ENCODE measurements around the gene SOCS6. TPM values are rescaled to one million over a fixed set of nuclear protein-coding genes. Genes with fewer than 3 reads are reported as not detected.
"Not testable (repeated sequence)": the region's sequence is repeated elsewhere in the genome, so short reads cannot be mapped to it uniquely, and the experiment has no call there.

The SOCS6 gene
- total RNA-seq, result 10 to 100 TPM; 21.5 to 25.3 (median 23.6) TPM

GRCh38 chr18:70288851-70289328 lies at the start of gene SOCS6:
Gene SOCS6 (plus strand): TSS chr18:70289045. CDS start chr18:70324669, 35,624 bp downstream.
- Histone ChIP-seq H3K27me3 (no peaks in the 10 kb centered on the region), H3K36me3 (no peaks in the 10 kb centered on the region), H3K9me3 (no peaks in the 10 kb centered on the region), H3K27ac (peak within 1 kb of the TSS; percentile 57 to 93 (median 91)), H3K4me1 (peaks cover 8 to 46% (median 9%) of the 10 kb centered on the region in 3 donors), H3K4me3 (peak within 1 kb of the TSS; percentile 57 to 87)
- no CpG with 5 or more reads among the region's 77 CpGs for WGBS, 2 donors (ENCODE audit: low coverage in 1 of 2)
- peak; percentile 69 for ATAC-seq
- peak; percentile 67 to 72 for TF ChIP-seq POLR2A (IDR thresholded peaks at IDR 0.05)
- TF ChIP-seq POLR2AphosphoS5 (IDR thresholded peaks at IDR 0.05), result peak; percentile 36
- TF ChIP-seq EP300 (IDR thresholded peaks at IDR 0.05), result no peak
- no peak for TF ChIP-seq CTCF (IDR thresholded peaks at IDR 0.05)

- no peaks in the 10 kb centered on the region for H3K36me3 ChIP-seq
- no peaks in the 10 kb centered on the region for H3K27me3 ChIP-seq
- ATAC-seq, result no peak
- H3K4me3 ChIP-seq, result no peak overlapping the region
- TF ChIP-seq EP300 (IDR thresholded peaks at IDR 0.05), result no peak
- TF ChIP-seq CTCF (IDR thresholded peaks at IDR 0.05), result no peak
- TF ChIP-seq POLR2AphosphoS5 (IDR thresholded peaks at IDR 0.05), result no peak
- 69 to 75% methylated on average over 13 of the region's 13 CpGs for WGBS, 2 donors (ENCODE audit: low coverage in 1 of 2)
- H3K9me3 ChIP-seq, result no peaks in the 10 kb centered on the region
- peaks cover 0 to 11% (median 0%) of the 10 kb centered on the region in 3 donors for H3K4me1 ChIP-seq
- H3K27ac ChIP-seq, result no peak overlapping the region
These were observed 45.5 kb upstream of the SOCS6 start for GRCh38 chr18:70243131-70243929.

GRCh38 chr18:70246061-70246466 lies 42.8 kb upstream of the SOCS6 start:
- H3K9me3 ChIP-seq, result no peaks in the 10 kb centered on the region
- H3K36me3 ChIP-seq, result no peaks in the 10 kb centered on the region
- no peaks in the 10 kb centered on the region for H3K27me3 ChIP-seq
- H3K27ac ChIP-seq, result no peak overlapping the region
- H3K4me3 ChIP-seq, result no peak overlapping the region
- no peak for ATAC-seq
- WGBS, 2 donors (ENCODE audit: low coverage in 1 of 2), result 5 to 7% methylated on average over 4 of the region's 4 CpGs
- TF ChIP-seq CTCF (IDR thresholded peaks at IDR 0.05) (no peak), EP300 (IDR thresholded peaks at IDR 0.05) (no peak), POLR2AphosphoS5 (IDR thresholded peaks at IDR 0.05) (no peak), POLR2A (IDR thresholded peaks at IDR 0.05) (no peak)
- H3K4me1 ChIP-seq, result peaks cover 0 to 11% (median 0%) of the 10 kb centered on the region in 3 donors

GRCh38 chr18:70249118-70249517 lies 39.7 kb upstream of the SOCS6 start:
- Histone ChIP-seq H3K36me3 (no peaks in the 10 kb centered on the region), H3K27me3 (no peaks in the 10 kb centered on the region), H3K9me3 (no peaks in the 10 kb centered on the region), H3K4me3 (no peak overlapping the region), H3K27ac (no peak overlapping the region), H3K4me1 (peaks cover 0 to 11% (median 0%) of the 10 kb centered on the region in 3 donors)
- no peak for ATAC-seq
- TF ChIP-seq CTCF (IDR thresholded peaks at IDR 0.05) (no peak), EP300 (IDR thresholded peaks at IDR 0.05) (no peak), POLR2AphosphoS5 (IDR thresholded peaks at IDR 0.05) (no peak), POLR2A (IDR thresholded peaks at IDR 0.05) (no peak)
- WGBS, 2 donors (ENCODE audit: low coverage in 1 of 2), result 63 to 87% methylated on average over 4 of the region's 5 CpGs

- ATAC-seq, H3K4me3 ChIP-seq, H3K36me3 ChIP-seq, H3K9me3 ChIP-seq, H3K27ac ChIP-seq, H3K27me3 ChIP-seq: not testable (repeated sequence)
- 95 to 96% methylated on average over 8 to 17 of the region's 18 CpGs for WGBS, 2 donors (ENCODE audit: low coverage in 1 of 2)
- peaks cover 0 to 11% (median 0%) of the 10 kb centered on the region in 3 donors for H3K4me1 ChIP-seq
These were observed 39.0 kb upstream of the SOCS6 start for GRCh38 chr18:70249861-70250260.

All from gastroesophageal sphincter (tissue), 4 donors.